Measurements from ENCODE around the gene RET.
"Not testable (repeated sequence)": the region's sequence is repeated elsewhere in the genome, so short reads cannot be mapped to it uniquely, and the experiment has no call there.

DNA sequence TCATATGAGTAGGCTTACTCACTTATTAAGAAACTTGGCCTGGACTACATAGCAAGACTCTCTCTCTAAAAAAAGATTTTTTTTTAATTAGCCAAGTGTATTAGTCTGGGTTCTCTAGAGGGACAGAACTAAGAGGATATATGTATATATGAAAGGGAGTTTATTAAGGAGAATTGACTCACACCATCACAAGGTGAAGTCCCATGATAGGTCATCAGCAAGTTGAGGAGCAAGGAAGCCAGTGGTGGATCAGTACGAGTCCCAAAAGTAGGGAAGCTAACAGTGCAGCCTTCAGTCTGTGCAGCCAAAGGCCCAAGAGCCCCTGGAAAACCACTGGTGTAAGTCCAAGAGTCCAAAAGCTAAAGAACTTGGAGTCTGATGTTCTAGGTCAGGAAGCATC, 69.1 kb downstream of the RET start:
- not testable (repeated sequence) for TF ChIP-seq EP300, POLR2A (IDR thresholded peaks at IDR 0.05)

All from sigmoid colon (tissue), 4 donors.